ENCODE data around the gene CAMTA1.

GRCh38 chr1:7613851-7614205 lies 828.6 kb downstream of the CAMTA1 start:
- TF ChIP-seq EZH2phosphoT487 (IDR thresholded peaks at IDR 0.05; ENCODE audit: low read length) (no peak), EZH2 (optimal IDR thresholded peaks at IDR 0.05; ENCODE audit: low read depth, low read length) (no peak)
- TF ChIP-seq, protein P1, sequence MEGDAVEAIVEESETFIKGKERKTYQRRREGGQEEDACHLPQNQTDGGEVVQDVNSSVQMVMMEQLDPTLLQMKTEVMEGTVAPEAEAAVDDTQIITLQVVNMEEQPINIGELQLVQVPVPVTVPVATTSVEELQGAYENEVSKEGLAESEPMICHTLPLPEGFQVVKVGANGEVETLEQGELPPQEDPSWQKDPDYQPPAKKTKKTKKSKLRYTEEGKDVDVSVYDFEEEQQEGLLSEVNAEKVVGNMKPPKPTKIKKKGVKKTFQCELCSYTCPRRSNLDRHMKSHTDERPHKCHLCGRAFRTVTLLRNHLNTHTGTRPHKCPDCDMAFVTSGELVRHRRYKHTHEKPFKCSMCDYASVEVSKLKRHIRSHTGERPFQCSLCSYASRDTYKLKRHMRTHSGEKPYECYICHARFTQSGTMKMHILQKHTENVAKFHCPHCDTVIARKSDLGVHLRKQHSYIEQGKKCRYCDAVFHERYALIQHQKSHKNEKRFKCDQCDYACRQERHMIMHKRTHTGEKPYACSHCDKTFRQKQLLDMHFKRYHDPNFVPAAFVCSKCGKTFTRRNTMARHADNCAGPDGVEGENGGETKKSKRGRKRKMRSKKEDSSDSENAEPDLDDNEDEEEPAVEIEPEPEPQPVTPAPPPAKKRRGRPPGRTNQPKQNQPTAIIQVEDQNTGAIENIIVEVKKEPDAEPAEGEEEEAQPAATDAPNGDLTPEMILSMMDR (IDR thresholded peaks at IDR 0.05; ENCODE audit: low read length): no peak
